Tibial nerve (tissue), 4 donors: ENCODE results near the gene MAMSTR. TPM values are rescaled to one million over a fixed set of nuclear protein-coding genes. Genes with fewer than 3 reads are reported as not detected.

Source experiments
- DNase-seq, 2 donors: peaks; one replicate each; pipeline ENCODE4 v3.0.0-alpha.2; 2019; ENCODE audit warnings: low spot score in 2 of 2
- H3K27ac ChIP-seq, 4 donors: fragments of 200-600 bp; sonication (generic) in 3 of 4; one replicate each; pipeline ENCODE4 v1.5.1; 2017 to 2019; ENCODE audit warnings: mild to moderate bottlenecking in 1 of 4
- H3K27me3 ChIP-seq, 2 donors: fragments of 200-600 bp; sonication (generic) in 1 of 2; one replicate each; pipeline versions ENCODE4 v1.5.1 to v1.6.0; 2017 to 2019
- H3K36me3 ChIP-seq, 3 donors: fragments of 200-600 bp; sonication (generic); one replicate each; pipeline ENCODE4 v1.5.1; 2018 to 2019
- H3K4me1 ChIP-seq, 4 donors: fragments of 200-600 bp; sonication (generic) in 3 of 4; one replicate each; pipeline ENCODE4 v1.5.1; 2017 to 2019
- H3K4me3 ChIP-seq, 4 donors: fragments of 200-600 bp; sonication (generic) in 3 of 4; one replicate each; pipeline ENCODE4 v1.5.1; 2017 to 2019; ENCODE audit warnings: mild to moderate bottlenecking in 1 of 4, moderate library complexity in 1 of 4
- H3K9me3 ChIP-seq, 4 donors: fragments of 200-600 bp; sonication (generic) in 3 of 4; one replicate each; pipeline ENCODE4 v1.5.1; 2017 to 2019
- EP300 ChIP-seq, 2 donors: sonication (generic); formaldehyde crosslinking; IDR thresholded peaks; one replicate each; pipeline ENCODE4 v1.6.1; 2017; ENCODE audit warnings: antibody characterized with exemption in 2 of 2, mild to moderate bottlenecking in 1 of 2
- POLR2A ChIP-seq, 2 donors: fragments of 450-650 bp; IDR thresholded peaks; one replicate each; pipeline ENCODE4 v1.6.1; 2017; ENCODE audit warnings: antibody characterized with exemption in 2 of 2, mild to moderate bottlenecking in 2 of 2, moderate library complexity in 2 of 2
- WGBS, 2 donors: methylation state at CpG; one replicate each; pipeline ENCODE4 v1.1.5; 2018; 5-methylcytosine and 5-hydroxymethylcytosine counted together
- total RNA-seq, 4 donors: library from RNA; depleted of rRNA; stranded (reverse); fragments of >200 nt; gene quantifications; one replicate each; pipeline ENCODE4 v1.1.0, GENCODE V29; 2016
- TF ChIP-seq, protein P1 (sequence below), 5 experiments: fragments of 200-600 bp in 3 of 5; fragments of 450-650 bp in 2 of 5; sonication (generic) in 3 of 5; IDR thresholded peaks; one replicate each; pipeline ENCODE4 v1.5.1; 2016 to 2019; ENCODE audit warnings: antibody characterized with exemption in 5 of 5, mild to moderate bottlenecking in 3 of 5, moderate library complexity in 2 of 5

MAMSTR gene
- total RNA-seq, 4 donors from 2014 or later = 2.7 to 7.2 (median 5.9) TPM

DNA sequence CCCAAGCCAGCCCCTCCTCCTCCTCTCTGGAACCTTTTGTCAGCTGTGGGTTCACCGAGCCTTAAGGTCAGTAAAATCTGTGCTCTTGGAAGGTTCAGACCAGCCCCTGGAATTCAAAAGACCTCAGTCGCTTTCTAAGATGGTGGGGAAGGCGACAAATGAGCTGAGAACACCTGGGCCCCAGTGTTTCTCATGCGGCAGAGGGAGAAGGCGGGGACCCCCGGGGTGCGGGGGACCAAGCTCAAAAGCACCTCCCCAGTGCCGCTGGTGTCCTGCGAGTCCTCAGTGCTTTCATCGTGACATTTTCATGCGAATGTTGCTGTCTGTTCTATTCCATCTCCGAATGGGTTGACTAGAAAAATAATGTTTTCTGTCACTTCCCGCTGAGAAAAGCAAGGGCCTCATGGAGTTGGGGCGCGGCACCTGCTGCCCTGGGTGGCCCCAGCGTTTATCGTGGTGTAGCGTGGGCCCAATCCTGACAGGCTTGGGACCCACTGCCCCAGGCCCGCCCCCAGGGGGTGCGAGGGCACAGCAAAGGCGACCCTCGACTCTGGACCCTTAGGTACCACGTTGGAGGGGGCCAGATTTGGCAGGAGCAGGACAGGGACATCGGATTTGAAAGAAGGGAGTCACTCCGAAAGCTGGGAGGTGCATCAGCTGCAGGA is 46.0 kb downstream of the MAMSTR start:
- Histone ChIP-seq H3K4me1 (peaks cover 0 to 11% (median 6%) of the 10 kb centered on the region in 4 donors), H3K36me3 (no peaks in the 10 kb centered on the region), H3K27ac (no peak overlapping the region), H3K4me3 (no peak overlapping the region), H3K9me3 (no peaks in the 10 kb centered on the region), H3K27me3 (no peaks in the 10 kb centered on the region)
- no peak for DNase-seq
- TF ChIP-seq POLR2A (IDR thresholded peaks at IDR 0.05) (no peak), EP300 (IDR thresholded peaks at IDR 0.05) (no peak)
- TF ChIP-seq, protein P1, sequence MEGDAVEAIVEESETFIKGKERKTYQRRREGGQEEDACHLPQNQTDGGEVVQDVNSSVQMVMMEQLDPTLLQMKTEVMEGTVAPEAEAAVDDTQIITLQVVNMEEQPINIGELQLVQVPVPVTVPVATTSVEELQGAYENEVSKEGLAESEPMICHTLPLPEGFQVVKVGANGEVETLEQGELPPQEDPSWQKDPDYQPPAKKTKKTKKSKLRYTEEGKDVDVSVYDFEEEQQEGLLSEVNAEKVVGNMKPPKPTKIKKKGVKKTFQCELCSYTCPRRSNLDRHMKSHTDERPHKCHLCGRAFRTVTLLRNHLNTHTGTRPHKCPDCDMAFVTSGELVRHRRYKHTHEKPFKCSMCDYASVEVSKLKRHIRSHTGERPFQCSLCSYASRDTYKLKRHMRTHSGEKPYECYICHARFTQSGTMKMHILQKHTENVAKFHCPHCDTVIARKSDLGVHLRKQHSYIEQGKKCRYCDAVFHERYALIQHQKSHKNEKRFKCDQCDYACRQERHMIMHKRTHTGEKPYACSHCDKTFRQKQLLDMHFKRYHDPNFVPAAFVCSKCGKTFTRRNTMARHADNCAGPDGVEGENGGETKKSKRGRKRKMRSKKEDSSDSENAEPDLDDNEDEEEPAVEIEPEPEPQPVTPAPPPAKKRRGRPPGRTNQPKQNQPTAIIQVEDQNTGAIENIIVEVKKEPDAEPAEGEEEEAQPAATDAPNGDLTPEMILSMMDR (IDR thresholded peaks at IDR 0.05) = no peak
- WGBS, 2 donors = 69 to 72% methylated on average over 25 of the region's 25 CpGs

- WGBS, 2 donors = 63 to 76% methylated on average over 8 to 25 of the region's 25 CpGs
- H3K27me3 ChIP-seq = no peaks in the 10 kb centered on the region
- DNase-seq = no peak
- H3K4me3 ChIP-seq = no peak within 1 kb of the TSS
- TF ChIP-seq, protein P1 (IDR thresholded peaks at IDR 0.05) = no peak
- TF ChIP-seq POLR2A (IDR thresholded peaks at IDR 0.05) (no peak), EP300 (IDR thresholded peaks at IDR 0.05) (no peak)
- H3K27ac ChIP-seq = no peak within 1 kb of the TSS
- H3K4me1 ChIP-seq = peaks cover 0 to 11% (median 6%) of the 10 kb centered on the region in 4 donors
- H3K36me3 ChIP-seq = no peaks in the 10 kb centered on the region
- H3K9me3 ChIP-seq = no peaks in the 10 kb centered on the region
These were observed 46.5 kb downstream of the MAMSTR start, which contains the start of gene NTN5 for GRCh38 chr19:48672994-48673393. Gene NTN5 (minus strand): TSS chr19:48673017. CDS start chr19:48670986, 2,031 bp downstream.

DNA sequence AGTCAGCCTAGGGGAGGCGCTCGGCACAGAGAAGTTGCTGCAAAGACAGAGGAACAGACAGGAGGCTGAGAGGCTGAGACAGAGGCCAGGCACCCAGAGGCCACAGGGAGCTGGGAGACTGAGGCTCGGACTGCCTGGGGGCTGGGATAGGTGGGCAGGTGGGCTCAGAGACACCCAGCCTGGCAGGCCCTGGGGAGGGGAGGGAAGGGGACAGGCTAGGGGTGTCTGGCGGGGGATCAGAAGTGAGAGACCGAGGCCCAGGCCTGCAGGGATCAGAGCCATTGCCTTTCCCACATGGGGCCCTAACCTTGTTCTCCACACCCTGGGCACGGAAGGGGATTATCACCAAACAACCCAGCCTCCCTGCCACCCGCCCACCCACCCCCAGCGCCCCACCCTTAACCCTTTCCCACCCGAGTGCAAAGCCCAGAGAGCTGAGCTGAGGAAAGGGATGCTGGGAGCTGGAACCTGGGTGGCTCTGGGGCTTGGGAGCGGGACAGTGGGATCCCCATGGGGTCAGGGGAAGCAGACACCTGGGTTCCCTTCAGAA is 48.0 kb downstream of the MAMSTR start:
- Histone ChIP-seq H3K27me3 (no peaks in the 10 kb centered on the region), H3K27ac (no peak overlapping the region), H3K4me1 (peaks cover 0 to 11% (median 6%) of the 10 kb centered on the region in 4 donors), H3K4me3 (no peak overlapping the region), H3K9me3 (no peaks in the 10 kb centered on the region), H3K36me3 (no peaks in the 10 kb centered on the region)
- no peak for DNase-seq
- 61 to 68% methylated on average over 10 of the region's 10 CpGs for WGBS, 2 donors
- TF ChIP-seq POLR2A (IDR thresholded peaks at IDR 0.05) (no peak), EP300 (IDR thresholded peaks at IDR 0.05) (no peak)
- TF ChIP-seq, protein P1 (IDR thresholded peaks at IDR 0.05) = no peak

- Histone ChIP-seq H3K27ac (no peak overlapping the region), H3K36me3 (no peaks in the 10 kb centered on the region), H3K4me1 (peaks cover 0 to 10% (median 5%) of the 10 kb centered on the region in 4 donors), H3K4me3 (no peak overlapping the region), H3K27me3 (no peaks in the 10 kb centered on the region), H3K9me3 (no peaks in the 10 kb centered on the region)
- 73 to 77% methylated on average over 17 to 20 of the region's 21 CpGs for WGBS, 2 donors
- no peak for DNase-seq
- TF ChIP-seq EP300 (IDR thresholded peaks at IDR 0.05) = no peak
- TF ChIP-seq, protein P1 (IDR thresholded peaks at IDR 0.05) = no peak
- TF ChIP-seq POLR2A (IDR thresholded peaks at IDR 0.05) = no peak
These were observed 48.7 kb downstream of the MAMSTR start for GRCh38 chr19:48670699-48671445.
